GM19099 (cell line): ENCODE data around the gene ABT1.

Experiments used
- POLR2A ChIP-seq: IDR thresholded peaks from 3 replicates; pipeline ENCODE4 v1.6.1; 2011; ENCODE audit warnings: low read depth; ENCODE audit not compliant: insufficient read length; ENCODE audit errors: extremely low read depth

Gene ABT1

GRCh38 chr6:26596579-26597388 lies at the start of gene ABT1:
Gene ABT1 (plus strand): TSS chr6:26596953. CDS start chr6:26596983, 30 bp downstream.
- peak; percentile 80 for TF ChIP-seq POLR2A

GRCh38 chr6:26550250-26550993 lies 46.3 kb upstream of the ABT1 start:
- TF ChIP-seq POLR2A: peak; percentile 62

- no peak for TF ChIP-seq POLR2A
Measured at GRCh38 chr6:26552205-26552604, 44.5 kb upstream of the ABT1 start.

DNA sequence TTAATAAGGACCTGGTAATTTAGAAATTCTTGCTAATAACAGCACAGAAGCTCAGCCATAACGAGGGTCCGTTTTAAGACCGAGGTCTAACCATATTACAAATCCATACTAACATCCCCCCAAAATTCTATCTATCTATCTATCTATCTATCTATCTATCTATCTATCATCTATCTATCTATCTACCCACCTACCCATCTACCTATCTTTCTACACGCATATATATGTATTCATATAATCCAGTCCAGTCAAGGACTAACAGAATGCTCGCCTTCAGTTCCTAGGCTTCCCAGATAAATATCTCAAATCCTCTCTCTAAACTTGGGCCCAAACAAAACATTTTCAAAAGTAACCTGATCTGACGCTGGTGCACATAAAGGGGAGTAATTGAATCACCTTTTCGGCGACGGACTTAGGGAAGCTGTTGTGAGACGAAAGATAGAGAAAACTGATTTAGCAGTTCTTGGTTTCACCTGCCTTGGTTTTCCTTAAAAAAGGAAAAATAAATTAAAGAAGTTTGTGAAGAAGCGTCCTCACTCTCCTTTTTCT lies 44.0 kb upstream of the ABT1 start:
- no peak for TF ChIP-seq POLR2A

DNA sequence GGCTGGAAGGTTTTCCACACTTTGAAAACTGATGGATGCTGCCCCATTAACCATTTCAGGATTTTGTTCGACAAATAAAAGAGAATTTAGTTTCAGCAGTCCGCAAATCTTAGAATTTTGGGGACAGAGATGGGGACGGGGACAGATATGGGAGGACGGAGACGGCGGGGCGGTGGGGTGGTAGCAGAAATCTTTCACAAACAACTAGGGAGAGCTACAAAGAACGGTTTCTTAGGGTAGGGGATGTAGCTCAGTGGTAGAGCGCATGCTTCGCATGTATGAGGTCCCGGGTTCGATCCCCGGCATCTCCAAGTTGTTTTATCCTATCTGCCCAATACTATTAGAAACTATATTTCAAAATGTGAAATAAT lies 43.5 kb upstream of the ABT1 start:
- no peak for TF ChIP-seq POLR2A

GRCh38 chr6:26553635-26554446 lies 42.9 kb upstream of the ABT1 start:
- no peak for TF ChIP-seq POLR2A

GRCh38 chr6:26554447-26554696 lies 42.4 kb upstream of the ABT1 start:
- no peak for TF ChIP-seq POLR2A

- peak; percentile 22 for TF ChIP-seq POLR2A
Measured at GRCh38 chr6:26554697-26555504, 41.9 kb upstream of the ABT1 start.

DNA sequence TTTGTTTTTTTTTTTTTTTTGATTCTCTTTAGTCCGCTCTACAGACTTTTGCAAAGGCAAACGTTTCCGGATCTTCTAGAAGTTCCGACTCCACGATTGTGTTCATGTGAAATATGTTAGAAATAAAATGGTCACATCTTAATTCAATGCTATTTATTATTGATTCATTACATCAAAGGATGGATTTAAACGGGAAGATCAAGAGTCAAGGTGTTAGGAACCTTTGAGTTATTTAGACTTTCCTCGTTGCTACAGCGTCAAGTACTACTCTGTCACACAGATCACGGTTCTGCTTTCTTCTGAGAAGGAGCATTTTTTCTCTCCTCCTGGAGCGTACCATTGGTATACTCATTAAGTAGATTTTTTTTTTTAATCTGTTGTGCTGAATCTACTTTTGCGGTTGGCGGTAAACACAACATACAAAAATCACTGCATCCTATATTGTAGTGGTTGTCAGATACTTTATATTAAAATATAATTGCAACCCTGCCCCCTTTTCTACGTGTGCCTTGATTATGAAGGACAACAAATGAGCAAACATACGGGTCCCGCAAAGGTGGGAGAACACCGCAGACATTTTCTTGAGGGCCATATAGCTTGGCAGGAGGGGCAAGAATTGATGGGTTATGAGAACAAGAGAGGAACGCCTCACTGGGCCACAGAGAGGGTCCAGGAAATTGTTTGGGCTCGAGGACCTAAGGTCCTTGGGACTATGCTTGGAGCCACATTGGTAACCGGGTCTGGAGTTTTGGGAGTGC lies 41.1 kb upstream of the ABT1 start:
- TF ChIP-seq POLR2A: no peak

GRCh38 chr6:26556263-26557070 lies 40.3 kb upstream of the ABT1 start:
- no peak for TF ChIP-seq POLR2A

DNA sequence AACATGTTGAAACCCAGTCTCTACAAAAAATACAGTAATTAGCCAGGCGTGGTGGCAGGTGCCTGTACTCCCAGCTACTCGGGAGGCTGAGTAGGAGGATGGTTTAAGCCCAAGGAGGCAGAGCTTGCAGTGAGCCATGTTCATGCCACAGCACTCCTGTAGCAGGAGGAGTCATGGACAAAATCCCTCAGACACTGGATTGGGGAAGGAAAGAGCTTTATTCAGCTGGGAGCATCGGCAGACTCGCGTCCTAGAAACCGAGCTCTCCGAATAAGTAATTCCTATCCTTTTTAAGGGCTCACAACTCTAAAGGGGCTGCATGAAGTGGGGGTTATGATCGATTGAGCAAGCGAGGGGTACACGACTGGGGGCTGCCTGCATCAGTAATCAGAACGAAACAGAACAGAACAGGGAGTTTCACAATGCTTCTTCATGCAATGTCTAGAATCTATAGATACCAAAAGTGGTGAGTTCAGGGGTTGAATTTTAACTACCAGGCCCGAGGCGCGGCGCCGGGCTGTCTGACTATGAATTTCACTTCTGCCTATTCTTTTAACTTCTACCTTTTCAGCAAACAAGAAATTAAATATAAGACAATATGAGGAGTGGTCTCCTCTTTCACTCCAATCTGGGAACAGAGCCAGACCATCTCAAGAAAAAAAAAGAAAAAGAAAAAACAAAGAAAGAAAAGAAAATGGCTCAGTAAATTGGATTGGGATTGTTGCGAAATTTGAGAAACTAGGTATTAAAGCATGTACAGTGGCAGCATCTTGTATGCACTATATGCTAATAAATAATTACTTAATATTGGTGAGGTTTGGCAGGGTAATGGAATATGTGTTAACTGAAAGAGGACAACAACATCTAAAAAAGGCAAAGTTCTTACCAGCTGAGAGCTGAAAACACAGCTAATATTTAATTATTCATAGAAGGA lies 35.0 kb upstream of the ABT1 start:
- no peak for TF ChIP-seq POLR2A

DNA sequence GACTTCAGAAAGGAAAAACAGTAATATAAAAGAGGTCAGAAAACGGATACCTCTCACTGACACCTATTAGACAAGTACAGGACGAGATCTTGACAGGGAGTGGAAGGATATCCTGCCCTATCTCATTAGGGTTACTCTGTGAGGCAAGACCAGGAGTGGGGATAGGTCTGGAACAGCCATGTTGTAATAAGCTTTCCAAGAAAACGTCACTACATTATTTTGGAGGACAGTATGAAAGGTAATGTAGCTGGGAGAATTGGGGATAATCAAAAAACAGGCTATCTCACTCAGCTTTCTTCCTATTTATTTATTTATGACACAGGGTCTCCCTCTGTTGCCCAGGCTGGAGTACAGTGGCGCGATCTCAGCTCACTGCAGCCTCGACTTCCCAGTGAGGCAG lies 33.3 kb upstream of the ABT1 start:
- TF ChIP-seq POLR2A: no peak
